Posterior vena cava (tissue), 2 donors: ENCODE results near the gene ZNF576. TPM values are rescaled to one million over a fixed set of nuclear protein-coding genes. Genes with fewer than 3 reads are reported as not detected.
"Not testable (repeated sequence)": the region's sequence is repeated elsewhere in the genome, so short reads cannot be mapped to it uniquely, and the experiment has no call there.

Experiments used
- DNase-seq: peaks from one replicate; pipeline ENCODE4 v3.0.0-alpha.2; 2020; ENCODE audit warnings: low spot score
- intact Hi-C, 2 donors: fragments of 100-400 bp; cut with DNase I; formaldehyde crosslinking; loops; one replicate each; pipeline versions ENCODE4 v1.14.1 to v1.14.2; 2022 to 2023
- total RNA-seq, 2 donors: library from RNA; stranded (reverse); fragmentation: NEBNext Ultra II Directional; extraction: Animal tissue kit (Norgen Biotek cat#: 25700); gene quantifications; one replicate each; pipeline ENCODE4 v1.2.1, GENCODE V29; 2021
- donor health status: DM: yes; HTN: yes; CAD: no.
- donor health status: DM: yes; HTN: yes; CAD: no.

ZNF576 gene
- total RNA-seq, 2 donors from 2014 or later = 8.9 to 13.2 TPM

- intact Hi-C loops = no loop called here
- DNase-seq = no peak
Observed at GRCh38 chr19:43638995-43639518, 42.7 kb downstream of the ZNF576 start.

DNA sequence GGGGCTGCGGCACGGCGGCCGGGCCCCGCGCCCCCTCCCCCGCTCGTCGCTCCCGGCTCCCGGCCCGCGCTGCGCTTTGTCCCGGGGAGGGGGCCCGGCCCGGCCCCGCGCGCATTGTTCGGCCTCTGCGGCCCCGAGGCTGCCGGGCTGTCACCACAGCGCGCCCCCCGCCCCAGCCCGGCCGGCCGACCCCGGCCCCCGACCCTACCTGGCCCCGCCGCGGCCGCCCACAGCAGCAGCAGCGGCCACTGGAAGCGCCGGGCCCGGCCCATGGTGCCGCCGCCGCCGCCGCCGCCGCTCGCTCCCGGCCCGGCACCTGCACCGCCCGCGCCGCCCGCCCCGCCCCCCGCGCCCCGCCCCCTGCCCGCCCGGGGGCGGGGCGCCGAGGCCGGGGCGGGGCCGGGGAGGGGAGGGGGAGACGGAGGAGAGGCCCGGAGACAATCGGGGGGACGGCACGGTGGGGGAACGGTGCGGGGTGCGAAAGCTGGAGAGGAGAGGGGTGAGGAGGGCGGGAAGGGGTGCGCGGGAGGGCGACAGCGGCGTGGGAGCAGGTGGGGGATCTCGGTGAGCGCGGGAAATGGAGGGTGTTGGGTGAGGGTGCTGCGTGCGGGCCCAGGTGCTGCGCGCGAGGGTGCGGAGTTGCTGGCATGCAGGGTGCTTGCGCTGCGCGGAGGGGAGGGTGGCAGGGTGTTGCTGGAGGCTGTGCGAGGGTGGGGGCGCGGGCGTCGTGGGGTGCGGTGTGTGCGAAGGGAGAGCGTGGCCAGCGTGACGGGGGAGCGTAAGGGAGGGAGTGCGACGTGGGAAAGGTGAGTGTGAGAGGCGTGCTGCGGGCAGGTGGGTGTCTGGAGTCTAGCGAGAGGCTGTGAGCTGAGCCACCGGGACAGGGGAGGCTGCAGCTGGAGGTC is 43.4 kb downstream of the ZNF576 start, which contains the start of gene CADM4:
CADM4 (minus strand) TSS at position 332 of the 905 bp plus-strand sequence; CDS start at position 272, 60 bp downstream.
- intact Hi-C loops = no loop called here
- no peak for DNase-seq

- DNase-seq = no peak
- intact Hi-C loops = no loop called here
Observed at GRCh38 chr19:43640424-43640757, 44.0 kb downstream of the ZNF576 start.

GRCh38 chr19:43641333-43641732 is 44.9 kb downstream of the ZNF576 start:
- intact Hi-C loops = no loop called here
- DNase-seq = no peak

DNA sequence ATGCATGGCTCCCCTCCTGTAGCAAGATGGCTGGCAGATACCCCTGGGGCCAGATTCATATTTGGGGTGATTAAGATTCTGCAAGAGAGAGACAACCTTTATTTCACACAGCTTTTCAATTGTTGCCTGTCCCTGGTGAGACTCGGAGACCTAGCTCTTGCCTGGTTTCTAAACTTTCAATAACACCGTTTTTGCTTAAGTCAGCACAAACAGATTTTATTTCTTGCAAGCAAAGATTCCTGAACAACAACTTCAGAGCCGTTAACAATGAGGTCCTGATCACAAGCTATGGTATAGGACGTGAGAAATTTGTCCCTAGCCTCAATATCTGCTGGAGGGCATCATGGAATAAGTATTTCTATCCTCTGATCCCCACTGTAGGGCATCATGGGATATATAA is 46.1 kb downstream of the ZNF576 start:
- DNase-seq = no peak
- intact Hi-C loops = no loop called here

DNA sequence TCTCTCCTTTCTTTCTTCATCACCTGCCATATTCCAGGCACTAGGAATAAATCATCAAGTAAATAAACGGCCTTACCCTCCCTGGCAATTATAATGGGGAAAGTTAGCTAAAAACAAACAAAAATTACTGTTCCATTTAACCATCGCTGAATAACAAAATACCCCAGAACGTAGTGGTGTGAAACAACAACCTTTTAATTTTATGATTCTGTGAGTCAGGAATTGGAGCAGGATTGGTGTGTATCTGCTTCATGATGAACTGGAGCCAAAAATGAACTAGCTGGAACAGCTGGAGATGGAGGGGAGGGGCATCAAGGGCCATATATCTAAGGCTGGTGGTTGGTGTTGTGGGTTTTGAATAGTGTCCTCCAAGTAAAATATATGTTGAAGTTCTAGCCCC is 46.9 kb downstream of the ZNF576 start:
- intact Hi-C loops = no loop called here
- DNase-seq = no peak

DNA sequence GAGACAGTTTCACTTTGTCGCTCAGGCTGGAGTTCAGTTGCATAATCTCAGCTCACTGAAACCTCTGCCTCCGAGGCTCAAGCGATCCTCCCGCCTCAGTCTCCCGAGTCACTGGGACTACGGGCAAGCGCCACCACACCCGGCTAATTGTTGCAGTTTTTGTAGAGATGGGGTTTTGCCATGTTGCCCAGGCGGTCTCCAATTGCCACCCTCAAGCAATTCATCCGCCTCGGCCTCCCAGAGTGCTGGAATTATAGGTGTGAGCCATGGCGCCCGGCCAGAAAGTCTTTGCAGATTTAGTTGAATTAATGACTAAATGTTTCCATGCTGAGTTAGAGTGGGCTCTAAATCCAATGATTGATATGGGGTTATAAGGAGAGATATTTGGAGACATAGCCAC is 47.8 kb downstream of the ZNF576 start:
- no peak for DNase-seq
- intact Hi-C loops = no loop called here

DNA sequence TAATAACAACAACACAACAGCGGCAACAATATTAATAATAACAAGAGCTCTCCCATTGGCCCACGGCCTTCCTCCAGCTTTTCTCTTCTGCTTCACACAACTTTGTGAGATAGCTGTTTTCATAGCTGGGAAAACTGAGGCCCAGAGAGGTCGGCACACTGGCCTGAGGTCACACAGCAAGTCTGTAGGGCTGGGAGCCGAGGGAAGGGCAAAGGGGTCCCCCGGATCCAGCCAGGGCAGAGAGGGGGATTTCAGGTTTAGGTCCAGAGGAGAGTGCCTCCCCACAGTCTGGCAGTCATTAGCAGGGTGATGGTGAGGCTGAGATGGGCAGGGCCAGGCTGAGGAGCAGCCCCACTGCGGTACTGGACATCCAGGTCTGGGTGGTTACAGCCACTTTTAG is 52.2 kb downstream of the ZNF576 start:
- DNase-seq = no peak
- intact Hi-C loops = no loop called here

DNA sequence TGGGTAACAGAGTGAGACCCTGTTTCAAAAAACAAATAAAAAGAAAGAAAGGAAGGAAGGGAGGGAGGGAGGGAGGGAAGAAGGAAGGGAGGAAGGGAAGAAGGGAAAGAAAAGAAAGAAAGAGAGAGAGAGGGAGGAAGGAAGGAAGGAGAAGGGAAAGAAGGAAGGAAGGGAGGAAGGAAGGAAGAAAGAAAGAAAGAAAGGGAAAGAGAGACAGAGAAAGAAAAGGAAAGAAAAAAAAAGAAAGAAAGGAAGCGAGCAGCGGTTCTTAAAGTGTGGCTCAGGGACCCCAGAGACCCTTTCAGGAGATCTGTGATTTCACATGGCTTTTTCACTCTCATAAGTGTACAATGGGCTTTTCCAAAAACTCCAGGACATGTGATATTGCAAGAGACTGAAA is 53.1 kb downstream of the ZNF576 start:
- no peak for DNase-seq
- intact Hi-C loops = no loop called here

DNA sequence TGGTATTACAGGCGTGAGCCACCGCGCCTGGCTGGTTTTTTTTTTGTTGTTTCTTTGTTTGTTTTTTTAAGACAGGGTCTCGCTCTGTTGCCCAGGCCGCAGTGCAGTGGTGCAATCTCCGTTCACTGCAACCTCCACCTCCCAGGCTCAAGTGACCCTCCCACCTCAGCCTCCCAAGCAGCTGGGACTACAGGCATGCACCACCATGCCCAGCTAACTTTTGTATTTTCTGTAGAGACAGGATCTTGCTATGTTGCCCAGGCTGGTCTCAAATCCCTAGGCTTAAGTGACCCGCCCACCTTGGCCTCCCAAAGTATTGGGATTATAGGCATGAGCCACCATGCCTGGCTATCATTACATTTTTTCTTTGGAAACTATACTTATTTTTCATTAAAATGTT is 53.9 kb downstream of the ZNF576 start:
- DNase-seq = not testable (repeated sequence)
- intact Hi-C loops = loop anchor here (5.0 to 10.0 kb wide), 2 partner anchors 95 to 1148 kb away; no protein-coding TSS in a partner anchor

Other genes with a start within 250 kb of the ZNF576 start
- 1 to 10 TPM; 2.8 to 8.4 TPM for gene CD177, start 242.9 kb upstream of the ZNF576 start, total RNA-seq
- not detected for gene TEX101, start 181.7 kb upstream of the ZNF576 start, total RNA-seq
- gene LYPD3, start 131.0 kb upstream of the ZNF576 start, total RNA-seq = under 1 TPM; 0.52 to 0.60 TPM
- gene PHLDB3, start 91.8 kb upstream of the ZNF576 start, total RNA-seq = 1 to 10 TPM; 7.1 to 8.7 TPM
- 10 to 100 TPM; 19.8 to 27.9 TPM for gene ETHE1, start 69.4 kb upstream of the ZNF576 start, total RNA-seq
- gene ZNF575, start 63.4 kb upstream of the ZNF576 start, total RNA-seq = 1 to 10 TPM; 2.1 to 3.4 TPM
- 10 to 100 TPM; 13.7 to 14.2 TPM for gene XRCC1, start 21.1 kb upstream of the ZNF576 start, total RNA-seq
- 10 to 100 TPM in 1 of 2 donors, 1 to 10 TPM in 1; 9.1 to 12.8 TPM for gene PINLYP, start 20.8 kb upstream of the ZNF576 start, total RNA-seq
- 10 to 100 TPM; 19.2 to 21.0 TPM for gene IRGQ, start 461 bp upstream of the ZNF576 start, total RNA-seq
- under 1 TPM; 0.23 to 0.38 TPM for gene SRRM5, start 15.5 kb downstream of the ZNF576 start, total RNA-seq
- gene ZNF428, start 23.0 kb downstream of the ZNF576 start, total RNA-seq = 10 to 100 TPM; 22.9 to 29.2 TPM
- 1 to 10 TPM; 3.3 to 4.0 TPM for gene CADM4, start 43.3 kb downstream of the ZNF576 start, total RNA-seq
- gene PLAUR, start 73.6 kb downstream of the ZNF576 start, total RNA-seq = 10 to 100 TPM; 35.2 to 45.4 TPM
- gene IRGC, start 119.5 kb downstream of the ZNF576 start, total RNA-seq = not detected
- gene SMG9, start 158.4 kb downstream of the ZNF576 start, total RNA-seq = 10 to 100 TPM; 35.3 to 40.4 TPM
- gene KCNN4, start 184.4 kb downstream of the ZNF576 start, total RNA-seq = 1 to 10 TPM; 4.0 to 5.8 TPM
- gene LYPD5, start 205.9 kb downstream of the ZNF576 start, total RNA-seq = 1 to 10 TPM; 2.5 to 4.0 TPM
- 1 to 10 TPM; 9.7 to 9.8 TPM for gene ZNF283, start 230.7 kb downstream of the ZNF576 start, total RNA-seq